GM12892 (cell line): Measurements from ENCODE around the gene SP4.

ENCODE experiments used
- POLR2A ChIP-seq: IDR thresholded peaks from 2 replicates; pipeline ENCODE4 v1.6.1; 2011; ENCODE audit warnings: low read depth, low read length, control low read depth
- POLR2AphosphoS5 ChIP-seq: IDR thresholded peaks from 2 replicates; pipeline ENCODE4 v1.6.1; 2011; ENCODE audit warnings: low read depth, low read length, control low read depth
- TAF1 ChIP-seq: IDR thresholded peaks from 2 replicates; pipeline ENCODE4 v1.6.1; 2011; ENCODE audit warnings: low read depth, mild to moderate bottlenecking, control low read depth, low read length, borderline replicate concordance

DNA sequence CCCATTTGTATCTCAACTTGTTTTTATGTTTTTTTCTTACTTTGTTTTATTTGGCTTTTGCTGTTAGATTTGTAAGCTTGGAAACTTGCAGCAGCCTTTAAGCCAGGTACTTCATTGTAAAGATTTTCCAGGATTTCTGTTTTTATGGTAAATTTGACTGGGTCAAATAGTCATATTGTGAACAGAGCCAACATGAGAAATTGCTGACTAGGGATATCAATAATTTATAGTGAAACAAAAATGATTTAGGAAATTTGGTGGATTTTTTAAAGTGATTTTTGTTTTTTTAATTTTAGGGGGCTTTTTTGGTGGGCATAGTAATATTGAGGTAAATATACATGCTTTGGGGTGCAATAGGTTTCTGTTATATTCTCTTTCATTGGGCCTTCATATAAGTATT is 22.2 kb downstream of the SP4 start:
- TF ChIP-seq POLR2A = no peak
- TF ChIP-seq TAF1 = no peak
- no peak for TF ChIP-seq POLR2AphosphoS5
